ENCODE data around the gene PIK3AP1. TPM values are rescaled to one million over a fixed set of nuclear protein-coding genes. Genes with fewer than 3 reads are reported as not detected.
A peak's percentile ranks its signal among the peaks of the same experiment; 100 is the strongest.
"Not testable (repeated sequence)": the region's sequence is repeated elsewhere in the genome, so short reads cannot be mapped to it uniquely, and the experiment has no call there.

The PIK3AP1 gene
- 35.0 TPM for total RNA-seq

DNA sequence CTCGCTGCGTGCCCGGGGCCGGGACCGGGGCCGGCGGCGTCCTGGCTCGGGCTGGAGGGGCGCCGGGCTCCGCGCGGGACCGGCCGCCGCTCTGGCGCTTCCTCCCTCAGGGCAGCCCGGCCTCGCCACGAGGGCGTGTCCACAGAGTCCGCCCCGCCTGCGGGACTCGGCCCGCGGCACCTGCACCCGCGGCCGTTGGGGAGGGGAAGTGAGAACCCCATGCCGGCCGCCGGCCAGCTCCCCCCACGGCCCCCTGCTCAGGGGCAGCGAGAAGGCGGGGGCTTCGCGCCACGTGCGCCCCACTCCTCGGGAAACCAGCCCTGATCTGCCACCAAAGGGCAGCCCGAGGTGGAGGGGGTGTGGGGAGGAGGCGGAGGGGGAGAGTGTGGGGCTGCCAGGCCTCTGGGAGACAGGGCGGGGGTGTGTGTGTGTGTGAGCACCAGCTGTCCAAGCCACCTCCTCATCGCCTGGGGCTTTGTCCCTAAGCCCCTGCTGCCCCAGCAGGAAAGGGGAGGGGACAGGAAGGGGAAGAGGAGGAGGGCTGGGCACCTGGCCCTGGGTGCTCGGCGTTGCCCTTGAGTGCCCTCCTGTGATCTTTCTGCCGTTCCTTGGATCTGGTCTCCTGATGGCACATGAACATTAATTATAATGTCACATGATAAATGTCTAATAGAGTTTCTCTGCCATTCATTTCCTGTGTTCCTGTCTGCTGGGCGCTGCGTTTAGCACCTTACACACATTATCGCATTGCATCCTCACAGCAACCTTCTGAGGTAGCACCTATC lies at the start of gene PIK3AP1:
Gene PIK3AP1, minus strand, starts transcription at position 93 of the 785 bp plus-strand sequence. CDS start 120 bp downstream, outside the sequence.
- peak in 2 of 3 donors; percentile 69 for DNase-seq (ENCODE audit: low read depth in 2 of 3, low spot score in 2 of 3)

DNA sequence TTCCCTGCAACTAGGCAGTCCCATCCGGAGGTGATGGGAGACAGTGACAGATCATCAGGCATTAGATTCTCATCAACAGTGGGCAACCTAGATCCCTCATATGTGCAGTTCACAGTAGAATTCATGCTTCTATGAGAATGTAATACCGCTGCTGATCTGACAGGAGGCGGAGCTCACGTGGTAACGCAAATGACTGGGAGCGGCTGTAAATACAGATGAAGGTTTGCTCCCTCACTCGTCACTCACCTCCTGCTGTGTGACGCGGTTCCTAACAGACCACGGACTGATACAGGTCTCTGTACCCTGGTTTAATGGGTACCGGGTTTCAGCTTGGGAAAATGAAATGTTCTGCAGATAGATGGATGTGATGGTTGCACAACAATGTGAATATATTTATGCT lies 47.8 kb upstream of the PIK3AP1 start:
- DNase-seq (ENCODE audit: low read depth in 2 of 3, low spot score in 2 of 3): no peak

GRCh38 chr10:96767611-96768010 lies 47.3 kb upstream of the PIK3AP1 start:
- no peak for DNase-seq (ENCODE audit: low read depth in 2 of 3, low spot score in 2 of 3)

- DNase-seq (ENCODE audit: low read depth in 2 of 3, low spot score in 2 of 3): peak; percentile 41 to 78 (median 70)
These were observed 45.3 kb upstream of the PIK3AP1 start for GRCh38 chr10:96765406-96766240.

DNA sequence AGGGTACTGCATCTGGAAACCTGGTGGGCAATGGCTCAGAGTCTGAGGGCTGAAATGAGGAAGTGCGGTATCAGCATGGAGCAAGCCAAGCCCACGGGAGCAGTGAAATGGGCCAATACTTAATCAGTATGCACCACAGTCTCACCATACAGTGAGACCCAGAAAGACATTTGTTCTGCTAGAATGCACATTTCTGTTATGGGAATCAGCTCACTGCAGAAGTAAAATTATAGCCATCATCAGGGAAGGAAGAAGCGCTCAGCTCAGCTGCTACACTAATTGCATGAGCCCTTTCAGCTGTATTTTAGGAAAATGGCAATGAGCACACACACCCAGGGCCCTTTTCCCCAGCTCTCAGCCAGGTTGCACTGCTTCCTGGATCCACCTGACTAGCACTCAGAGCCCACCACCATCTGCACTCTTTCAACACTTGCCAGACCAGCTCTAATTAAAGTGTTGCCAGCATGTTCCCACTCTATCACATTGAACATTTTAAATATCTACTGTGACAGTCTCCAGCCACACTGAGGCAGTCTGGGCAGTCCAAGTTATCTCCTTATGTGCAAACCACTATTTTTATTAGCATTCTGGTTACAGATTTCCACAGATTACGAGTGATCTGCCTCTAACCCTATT lies 44.2 kb upstream of the PIK3AP1 start:
- peak in 1 of 3 donors; percentile 51 for DNase-seq (ENCODE audit: low read depth in 2 of 3, low spot score in 2 of 3)

DNA sequence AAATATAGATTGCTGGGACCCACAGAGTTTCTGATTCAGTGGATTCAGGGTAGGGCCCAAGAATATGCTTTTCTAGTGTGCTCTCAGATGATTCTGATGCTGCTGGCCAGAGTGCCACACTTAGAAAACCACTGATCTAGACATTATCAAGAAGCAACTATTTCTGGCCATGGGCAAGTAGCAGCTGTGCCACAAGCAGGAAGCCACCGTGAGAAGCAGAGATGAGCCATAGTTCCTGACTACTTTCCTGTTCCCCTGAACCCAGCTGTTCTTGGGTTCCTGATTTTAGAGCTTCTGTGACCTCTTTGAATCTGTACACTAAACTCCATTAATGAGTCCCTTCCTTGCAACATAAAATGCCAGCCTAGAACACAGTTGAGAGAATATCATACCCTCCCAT lies 38.1 kb upstream of the PIK3AP1 start:
- DNase-seq (ENCODE audit: low read depth in 2 of 3, low spot score in 2 of 3): peak in 2 of 3 donors; percentile 65 to 80

DNA sequence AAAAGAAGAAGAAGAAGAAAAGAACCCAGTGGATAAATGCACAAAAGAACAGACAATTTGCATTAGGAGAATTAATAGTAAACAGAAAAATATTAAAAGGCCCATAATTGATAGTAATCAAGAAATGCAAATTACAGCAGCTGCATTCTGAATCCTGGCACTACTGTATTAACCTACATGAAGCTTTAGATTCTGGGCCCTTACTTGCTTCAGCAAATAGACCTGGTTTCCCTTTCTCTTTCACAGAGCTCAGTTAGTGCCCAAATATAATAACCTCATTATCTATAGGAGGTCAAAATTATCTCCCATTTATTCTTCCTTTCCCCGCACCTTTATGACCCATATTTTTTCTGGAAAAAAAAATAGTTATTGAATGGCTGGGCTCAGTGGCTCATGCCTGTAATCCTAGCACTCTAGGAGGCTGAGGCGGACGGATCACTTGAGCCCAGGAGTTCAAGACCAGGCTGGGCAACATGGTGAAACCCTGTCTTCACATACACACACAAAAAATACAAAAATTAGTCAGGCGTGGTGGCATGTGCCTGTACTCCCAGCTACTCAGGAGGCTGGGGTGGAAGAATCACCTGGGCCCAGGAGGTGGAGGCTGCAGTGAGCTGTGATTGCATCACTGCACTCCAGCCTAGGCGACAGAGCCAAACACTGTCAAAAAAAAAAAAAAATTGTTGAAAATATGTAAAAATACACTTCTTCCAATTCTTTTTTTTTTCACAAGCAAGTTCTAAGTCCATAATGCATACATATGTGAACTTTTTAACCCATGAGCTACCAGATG lies 36.0 kb upstream of the PIK3AP1 start:
- no peak for DNase-seq (ENCODE audit: low read depth in 2 of 3, low spot score in 2 of 3)

DNA sequence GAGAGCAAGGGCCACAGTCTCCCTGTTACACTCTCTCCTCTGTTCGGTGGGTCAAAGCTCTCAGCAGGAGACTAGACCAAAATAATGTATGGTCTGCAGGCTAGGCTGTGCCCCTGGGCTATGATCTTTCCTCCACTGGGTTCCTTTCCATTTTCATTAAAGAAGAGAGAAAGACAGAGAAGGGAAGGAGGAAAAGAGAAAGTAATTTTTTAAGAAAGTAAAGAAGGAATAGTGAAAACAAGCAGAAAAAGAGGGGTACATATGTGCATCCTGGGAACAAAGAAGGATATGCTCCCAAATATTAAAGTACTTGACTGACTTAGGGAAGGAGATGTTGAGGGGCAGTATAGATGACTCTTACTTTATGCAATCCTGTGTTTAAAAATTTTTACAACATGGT lies 33.6 kb upstream of the PIK3AP1 start:
- no peak for DNase-seq (ENCODE audit: low read depth in 2 of 3, low spot score in 2 of 3)

GRCh38 chr10:96752375-96752774 lies 32.1 kb upstream of the PIK3AP1 start:
- peak in 1 of 3 donors; percentile 17 for DNase-seq (ENCODE audit: low read depth in 2 of 3, low spot score in 2 of 3)

- not testable (repeated sequence) for DNase-seq (ENCODE audit: low read depth in 2 of 3, low spot score in 2 of 3)
These were observed 30.0 kb upstream of the PIK3AP1 start for GRCh38 chr10:96750316-96750715.

- DNase-seq (ENCODE audit: low read depth in 2 of 3, low spot score in 2 of 3): peak in 2 of 3 donors; percentile 57 to 88
These were observed 27.6 kb upstream of the PIK3AP1 start for GRCh38 chr10:96747734-96748550.

DNA sequence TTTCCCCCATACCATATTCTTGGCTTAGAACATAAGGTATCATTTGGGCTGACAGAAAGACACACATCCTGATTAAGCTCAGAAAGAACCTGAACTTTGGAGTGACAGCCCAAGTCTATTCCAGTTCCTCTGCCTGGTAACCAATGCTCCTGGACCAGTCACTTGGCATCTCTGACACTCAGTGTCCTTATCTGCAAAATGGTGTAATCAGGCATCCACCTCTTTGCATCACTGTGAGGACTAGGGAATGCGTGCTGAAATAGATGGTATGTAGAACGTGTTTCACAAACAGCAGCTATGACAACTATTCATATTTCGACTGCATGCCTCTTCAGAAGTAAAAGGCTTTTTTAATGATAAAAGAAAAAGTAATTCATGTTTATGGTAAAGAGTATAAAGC lies 26.2 kb upstream of the PIK3AP1 start:
- DNase-seq (ENCODE audit: low read depth in 2 of 3, low spot score in 2 of 3): no peak

- DNase-seq (ENCODE audit: low read depth in 2 of 3, low spot score in 2 of 3): no peak
These were observed 25.6 kb upstream of the PIK3AP1 start for GRCh38 chr10:96745950-96746349.

DNA sequence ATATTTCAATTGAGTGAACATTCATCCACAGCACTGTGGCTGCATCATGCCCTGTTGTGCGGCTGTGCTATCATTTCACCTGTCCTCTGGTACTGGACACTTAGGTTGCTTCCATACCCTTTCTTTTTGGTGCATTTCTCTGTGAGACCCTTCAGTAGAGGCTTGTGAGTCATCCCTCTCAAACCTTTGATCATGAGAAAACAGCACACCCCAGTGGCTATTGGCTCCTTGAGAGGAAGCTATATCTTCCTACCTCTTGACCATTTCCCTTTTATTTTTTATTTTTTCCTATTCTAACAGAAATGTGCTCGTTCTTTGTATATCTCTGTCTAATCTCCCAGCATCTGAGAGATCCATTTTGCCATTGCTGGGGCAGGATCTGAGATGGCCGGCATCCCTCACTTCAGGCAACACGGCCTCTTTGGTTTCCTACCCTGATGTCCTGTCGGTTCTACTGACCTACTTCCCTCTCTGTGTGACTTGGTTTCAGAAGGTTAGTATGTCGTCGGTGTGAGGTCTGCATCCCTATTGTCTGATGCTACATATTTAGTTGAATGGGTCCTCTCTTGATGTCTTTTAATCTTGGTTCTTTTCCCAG lies 23.8 kb upstream of the PIK3AP1 start:
- DNase-seq (ENCODE audit: low read depth in 2 of 3, low spot score in 2 of 3): peak in 1 of 3 donors; percentile 39

DNA sequence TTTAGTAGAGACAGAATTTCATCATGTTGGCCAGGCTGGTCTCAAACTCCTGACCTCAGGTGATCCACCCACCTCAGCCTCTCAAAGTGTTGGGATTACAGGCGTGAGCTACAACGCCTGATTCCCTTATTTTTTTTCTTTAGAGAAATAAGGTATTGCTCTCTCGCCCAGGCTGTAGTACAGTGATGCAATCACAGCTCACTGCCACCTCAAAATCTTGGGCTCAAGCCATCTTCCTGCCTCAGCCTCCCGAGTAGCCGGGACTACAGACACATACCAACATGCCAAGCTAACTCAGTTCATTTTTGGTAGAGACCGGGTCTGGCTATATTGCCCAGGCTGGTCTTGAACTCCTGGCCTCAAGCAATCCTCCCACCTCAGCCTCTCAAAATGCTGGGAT lies 21.2 kb upstream of the PIK3AP1 start:
- DNase-seq (ENCODE audit: low read depth in 2 of 3, low spot score in 2 of 3): not testable (repeated sequence)

GRCh38 chr10:96740579-96741281 lies 20.4 kb upstream of the PIK3AP1 start:
- peak in 2 of 3 donors; percentile 65 to 78 for DNase-seq (ENCODE audit: low read depth in 2 of 3, low spot score in 2 of 3)

DNA sequence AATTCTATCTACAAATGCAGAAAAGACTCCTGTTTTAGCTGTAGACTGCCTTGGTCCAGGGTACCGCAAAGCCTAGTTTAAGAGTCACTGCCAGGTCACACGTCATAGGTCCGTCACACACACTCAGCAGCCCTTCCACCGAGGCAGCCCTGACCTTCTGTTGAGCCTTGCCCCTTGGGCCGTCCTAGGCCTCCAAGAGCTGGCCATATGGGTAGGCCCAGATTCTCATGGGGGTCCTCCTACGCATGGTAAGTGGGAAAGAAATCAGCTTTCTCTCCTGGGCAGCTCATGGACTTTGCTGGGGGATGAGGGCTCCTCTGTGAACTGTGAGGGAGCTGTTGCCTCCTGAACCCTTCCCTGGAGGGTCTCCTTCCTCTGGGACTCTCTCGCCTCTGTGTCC lies 19.8 kb upstream of the PIK3AP1 start:
- DNase-seq (ENCODE audit: low read depth in 2 of 3, low spot score in 2 of 3): no peak

GRCh38 chr10:96737307-96737902 lies 17.1 kb upstream of the PIK3AP1 start:
- DNase-seq (ENCODE audit: low read depth in 2 of 3, low spot score in 2 of 3): peak in 2 of 3 donors; percentile 45 to 80

Measured in hematopoietic multipotent progenitor cell (in vitro differentiated cells).